GM23338 (cell line): ENCODE measurements around the gene RXRA. TPM values are rescaled to one million over a fixed set of nuclear protein-coding genes. Genes with fewer than 3 reads are reported as not detected.

ENCODE experiments used
- ATAC-seq: fragments of 200-7000 bp; cut with Tn5 transposase; 3 replicates; pipeline ENCODE4 v1.9.1; 2020
- DNase-seq: peaks from one replicate; pipeline ENCODE4 v3.0.0-alpha.2; 2015; ENCODE audit warnings: low spot score
- H2AFZ ChIP-seq: fragments of 200-600 bp; sonication (generic); 2 replicates; pipeline ENCODE4 v1.8.0; 2016; ENCODE audit warnings: antibody characterized with exemption, mild to moderate bottlenecking, moderate library complexity
- H3F3A ChIP-seq: fragments of 200-600 bp; sonication (generic); replicated peaks from 2 replicates; pipeline ENCODE4 v1.8.0; 2017; ENCODE audit warnings: antibody characterized with exemption, mixed run types, low read depth
- H3K27ac ChIP-seq: fragments of 200-600 bp; sonication (generic); 2 replicates; pipeline ENCODE4 v1.6.1; 2016; ENCODE audit warnings: low read depth
- H3K27me3 ChIP-seq: fragments of 200-600 bp; sonication (generic); 2 replicates; pipeline ENCODE4 v1.8.0; 2016; ENCODE audit warnings: mild to moderate bottlenecking, mixed run types, moderate library complexity; ENCODE audit not compliant: insufficient read depth
- H3K36me3 ChIP-seq: fragments of 200-600 bp; sonication (generic); 2 replicates; pipeline ENCODE4 v1.8.0; 2016; ENCODE audit warnings: mild to moderate bottlenecking; ENCODE audit not compliant: insufficient read depth
- H3K4me1 ChIP-seq: fragments of 200-600 bp; sonication (generic); 2 replicates; pipeline ENCODE4 v1.8.0; 2016; ENCODE audit warnings: mild to moderate bottlenecking, moderate library complexity; ENCODE audit not compliant: insufficient read depth
- H3K4me2 ChIP-seq: fragments of 200-600 bp; sonication (generic); 2 replicates; pipeline ENCODE4 v1.7.1; 2017; ENCODE audit warnings: mixed run types
- H3K4me3 ChIP-seq: fragments of 200-600 bp; sonication (generic); 2 replicates; pipeline ENCODE4 v1.6.1; 2016; ENCODE audit warnings: mixed run types
- H3K79me2 ChIP-seq: fragments of 200-600 bp; sonication (generic); replicated peaks from 2 replicates; pipeline ENCODE4 v1.8.0; 2017; ENCODE audit warnings: mild to moderate bottlenecking; ENCODE audit not compliant: insufficient read depth
- H3K9me2 ChIP-seq: fragments of 200-600 bp; sonication (generic); 2 replicates; pipeline ENCODE4 v1.8.0; 2017; ENCODE audit not compliant: insufficient read depth
- H4K20me1 ChIP-seq: fragments of 200-600 bp; sonication (generic); replicated peaks from 2 replicates; pipeline ENCODE4 v1.8.0; 2017; ENCODE audit warnings: mild to moderate bottlenecking; ENCODE audit not compliant: insufficient read depth
- H3K27ac Mint-ChIP-seq: 2 replicates; pipeline ENCODE4 v1.8.0; 2020; ENCODE audit warnings: inconsistent platforms, mild to moderate bottlenecking, moderate library complexity, mixed read lengths
- H3K27me3 Mint-ChIP-seq: 3 replicates; pipeline ENCODE4 v1.8.0; 2022; ENCODE audit warnings: low read depth, mild to moderate bottlenecking, moderate library complexity, mixed read lengths, inconsistent platforms; ENCODE audit not compliant: insufficient read depth, poor library complexity
- H3K36me3 Mint-ChIP-seq: 3 replicates; pipeline ENCODE4 v1.8.0; 2021; ENCODE audit warnings: low read depth, mild to moderate bottlenecking, inconsistent platforms, moderate library complexity, mixed read lengths
- H3K4me1 Mint-ChIP-seq: 3 replicates; pipeline ENCODE4 v1.8.0; 2020; ENCODE audit warnings: mild to moderate bottlenecking, inconsistent platforms, mixed read lengths
- H3K4me3 Mint-ChIP-seq: 3 replicates; pipeline ENCODE4 v1.8.0; 2021; ENCODE audit warnings: moderate library complexity, mild to moderate bottlenecking, inconsistent platforms, mixed read lengths
- H3K9me3 Mint-ChIP-seq: 3 replicates; pipeline ENCODE4 v1.8.0; 2020; ENCODE audit warnings: moderate library complexity, mild to moderate bottlenecking, inconsistent platforms, mixed read lengths
- CREB1 ChIP-seq: fragments of 250-450 bp; sonication (Bioruptor Pico); IDR thresholded peaks from 2 replicates; pipeline ENCODE4 v1.5.0; 2020; ENCODE audit warnings: low read depth, mild to moderate bottlenecking, moderate library complexity
- EZH2 ChIP-seq: fragments of 200-600 bp; sonication (generic); IDR thresholded peaks from one replicate; pipeline ENCODE4 v1.8.0; 2017; ENCODE audit warnings: antibody characterized with exemption, mild to moderate bottlenecking, low read depth; ENCODE audit not compliant: unreplicated experiment
- EZH2phosphoT487 ChIP-seq: fragments of 200-600 bp; sonication (generic); IDR thresholded peaks from one replicate; pipeline ENCODE4 v1.8.1; 2018; ENCODE audit warnings: antibody characterized with exemption; ENCODE audit not compliant: unreplicated experiment
- JUNB ChIP-seq: IDR thresholded peaks from one replicate; pipeline ENCODE4 v1.6.1; 2016; ENCODE audit warnings: antibody characterized with exemption; ENCODE audit not compliant: unreplicated experiment
- NANOG ChIP-seq: IDR thresholded peaks from 2 replicates; pipeline ENCODE4 v1.6.1; 2016; ENCODE audit warnings: antibody characterized with exemption, borderline replicate concordance
- POLR2AphosphoS5 ChIP-seq: IDR thresholded peaks from 2 replicates; pipeline ENCODE4 v1.6.1; 2016; ENCODE audit warnings: antibody characterized with exemption, low read depth
- REST ChIP-seq: IDR thresholded peaks from one replicate; pipeline ENCODE4 v1.6.1; 2018; ENCODE audit warnings: antibody characterized with exemption; ENCODE audit not compliant: unreplicated experiment
- polyA plus RNA-seq: library from polyadenylated mRNA; unstranded; fragments of >200 nt; fragmentation: Nextera tagmentation; extraction: Ambion mirVana; gene quantifications from 2 replicates; pipeline ENCODE4 v1.2.1, GENCODE V29; 2016
- total RNA-seq: library from RNA; depleted of rRNA; stranded (reverse); fragments of >200 nt; shearing (Covaris generic); gene quantifications from 2 replicates; pipeline ENCODE4 v1.2.3, GENCODE V29; 2014

The RXRA gene
- total and polyA plus RNA-seq, 2 experiments from 2014 or later = 4.9 to 17.9 TPM

DNA sequence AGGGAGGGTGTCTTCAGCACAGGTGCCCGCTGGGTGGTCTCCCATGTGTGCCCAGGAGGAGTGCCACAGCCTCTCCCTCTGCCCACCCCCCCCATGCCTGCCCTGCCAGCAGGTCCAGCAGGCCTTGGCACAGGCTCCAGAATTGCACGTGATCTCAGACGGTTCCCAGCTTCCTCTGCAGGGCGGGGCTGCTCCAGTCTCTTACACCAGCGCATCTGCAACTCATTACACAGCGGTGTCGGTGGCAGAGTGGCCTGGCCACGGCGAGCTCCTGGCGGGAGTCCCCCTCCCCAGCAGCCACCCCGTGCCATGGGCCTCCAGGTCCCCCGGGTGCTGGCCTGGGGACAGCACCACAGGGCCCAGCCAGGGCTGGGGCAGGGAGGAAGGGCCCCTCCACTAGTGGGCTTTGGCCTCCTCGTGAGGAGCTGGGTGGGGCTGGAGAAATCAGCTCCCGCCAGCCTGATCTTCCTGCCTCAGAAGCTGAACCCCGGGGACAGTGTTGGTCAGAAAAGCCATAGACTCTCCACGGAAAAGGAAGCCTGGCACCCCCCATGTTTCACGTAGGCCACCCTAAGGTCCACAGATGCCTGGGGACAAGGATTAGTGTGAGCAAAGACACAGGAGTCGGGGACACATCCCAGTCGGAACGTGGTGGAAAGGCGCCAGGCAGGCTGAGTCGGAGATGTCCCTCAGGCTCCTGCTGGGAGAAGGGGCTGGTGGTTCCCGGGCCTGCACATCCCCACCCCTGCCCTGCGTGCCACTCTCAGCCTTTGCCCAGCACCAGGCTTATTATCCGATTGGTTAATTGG lies 40.2 kb downstream of the RXRA start (continued):
- no peak for TF ChIP-seq REST
- no peak for TF ChIP-seq CREB1
- TF ChIP-seq EZH2 = no peak
- no peak for TF ChIP-seq JUNB

DNA sequence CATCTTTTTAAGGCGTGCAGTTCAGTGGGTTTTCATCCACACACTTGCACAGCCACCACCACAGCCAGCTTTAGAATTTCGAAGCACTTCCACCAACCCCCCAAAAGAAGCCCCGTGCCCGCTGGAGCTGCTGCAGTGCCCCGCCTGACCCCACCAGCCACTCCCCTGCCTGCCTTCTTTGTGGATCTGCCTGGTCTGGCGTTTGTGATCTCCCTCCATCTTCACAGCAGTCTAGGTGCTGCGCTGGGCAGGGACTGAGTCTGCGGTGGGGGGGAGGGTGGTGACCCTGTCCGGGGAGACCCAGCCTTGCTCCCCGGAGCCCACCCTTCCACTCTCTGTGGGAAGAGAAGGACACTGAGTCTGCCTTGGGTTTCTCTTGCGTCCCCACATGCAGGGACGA lies 40.8 kb downstream of the RXRA start:
- Histone ChIP-seq H3K4me2 (no peak overlapping the region), H3F3A (no peaks in the 10 kb centered on the region), H3K27me3 (no peaks in the 10 kb centered on the region), H4K20me1 (no peaks in the 10 kb centered on the region), H3K4me1 (no peaks in the 10 kb centered on the region), H3K4me3 (no peak overlapping the region), H3K9me2 (no peaks in the 10 kb centered on the region), H3K79me2 (peaks cover 40% of the 10 kb centered on the region), H3K27ac (no peak overlapping the region), H3K36me3 (no peaks in the 10 kb centered on the region), H2AFZ (no peak overlapping the region)
- Mint-ChIP-seq H3K27ac (no peak overlapping the region), H3K27me3 (peaks cover under 1% of the 10 kb centered on the region), H3K36me3 (no peaks in the 10 kb centered on the region), H3K9me3 (no peaks in the 10 kb centered on the region), H3K4me3 (no peak overlapping the region), H3K4me1 (peaks cover 3% of the 10 kb centered on the region; the same call in 2 of the 3 replicates)
- DNase-seq (no peak), ATAC-seq (no peak)
- no peak for TF ChIP-seq NANOG
- TF ChIP-seq REST = no peak
- TF ChIP-seq POLR2AphosphoS5 = no peak
- no peak for TF ChIP-seq JUNB
- TF ChIP-seq EZH2phosphoT487 = no peak
